ENCODE data around the gene PVALB. TPM values are rescaled to one million over a fixed set of nuclear protein-coding genes. Genes with fewer than 3 reads are reported as not detected.

Gene PVALB
- total and polyA plus RNA-seq, 2 of the 4 experiments (the other 2 are of a cell fraction), result not detected

GRCh38 chr22:36797911-36798673, 18.7 kb downstream of the PVALB start:
- H3K27ac ChIP-seq (ENCODE audit: insufficient read depth, low read length), result no peak overlapping the region
- H3K56ac ChIP-seq (ENCODE audit: extremely low read depth, insufficient read depth, low read length), result no peak overlapping the region
- H4K91ac ChIP-seq (ENCODE audit: insufficient read depth, low read depth, low read length), result no peak overlapping the region
- ATAC-seq (ENCODE audit: low read depth) (no peak), DNase-seq (no peak)
- H3K4me3 ChIP-seq (ENCODE audit: insufficient read depth, low read depth, low read length), result no peak overlapping the region
- no peak overlapping the region for H3K18ac ChIP-seq (ENCODE audit: low read depth, low read length)
- H3K23ac ChIP-seq (ENCODE audit: low read depth, low read length), result no peak overlapping the region
- dilution Hi-C loops (cut with HindIII; ENCODE audit: low sequenced_read_pairs, unreplicated experiment) (no loop called here), in situ Hi-C loops (cut with MboI; ENCODE audit: low sequenced_read_pairs) (no loop called here), intact Hi-C loops (cut with micrococcal nuclease) (no loop called here)
- no peak overlapping the region for H3K14ac ChIP-seq (replicated peaks; ENCODE audit: low read depth, low read length)
- 23% methylated on average over 4 of the region's 12 CpGs; no CpG with 5 or more reads in 1 of the 2 experiments for WGBS, 2 experiments (ENCODE audit: extremely low coverage in 2 of 2, insufficient read length in 1 of 2)
- ChIA-PET POLR2A (ENCODE audit: unreplicated experiment) (no interaction called here), CTCF (no interaction called here)
- no TSS peak for BruUV-seq (replicated peaks)
- H3K27me3 ChIP-seq (ENCODE audit: control insufficient read depth, insufficient read depth, low read length), result peaks cover 57% of the 10 kb centered on the region
- no peak overlapping the region for H2BK15ac ChIP-seq (ENCODE audit: low read depth, low read length)
- no peak overlapping the region for H3K4ac ChIP-seq (ENCODE audit: low read depth, low read length)
- no peak overlapping the region for H2AK9ac ChIP-seq (replicated peaks; ENCODE audit: low read depth, low read length, poor library complexity)
- no peak overlapping the region for H2BK120ac ChIP-seq (ENCODE audit: low read depth, low read length)
- no peaks in the 10 kb centered on the region for H3K36me3 ChIP-seq (ENCODE audit: control insufficient read depth, insufficient read depth, low read length)
- no peak overlapping the region for H2BK5ac ChIP-seq (ENCODE audit: low read depth, low read length, poor library complexity, severe bottlenecking)
- no peaks in the 10 kb centered on the region for H3K79me1 ChIP-seq (ENCODE audit: low read depth in 1 of 2, low read length in 2 of 2)
- no peaks in the 10 kb centered on the region for H3K9me3 ChIP-seq (ENCODE audit: control insufficient read depth, insufficient read depth, low read length)
- no peak overlapping the region for H2BK20ac ChIP-seq (ENCODE audit: low read depth, low read length)
- H4K8ac ChIP-seq (ENCODE audit: low read depth in 2 of 2, low read length in 2 of 2), result no peak overlapping the region
- no peaks in the 10 kb centered on the region for H4K20me1 ChIP-seq (ENCODE audit: insufficient read depth, low read length)
- no peak overlapping the region for H2AFZ ChIP-seq (replicated peaks; ENCODE audit: low read length, poor library complexity)
- H4K5ac ChIP-seq (ENCODE audit: low read depth, low read length), result no peak overlapping the region
- H3K4me2 ChIP-seq (ENCODE audit: low read depth, low read length), result no peak overlapping the region
- no peaks in the 10 kb centered on the region for H3K9me1 ChIP-seq (ENCODE audit: insufficient read depth, low read length)
- H3K4me1 ChIP-seq (ENCODE audit: control insufficient read depth, insufficient read depth, low read length), result no peaks in the 10 kb centered on the region
- no peak overlapping the region for H2AK5ac ChIP-seq (ENCODE audit: low read depth, low read length)
- TF ChIP-seq, protein P1, sequence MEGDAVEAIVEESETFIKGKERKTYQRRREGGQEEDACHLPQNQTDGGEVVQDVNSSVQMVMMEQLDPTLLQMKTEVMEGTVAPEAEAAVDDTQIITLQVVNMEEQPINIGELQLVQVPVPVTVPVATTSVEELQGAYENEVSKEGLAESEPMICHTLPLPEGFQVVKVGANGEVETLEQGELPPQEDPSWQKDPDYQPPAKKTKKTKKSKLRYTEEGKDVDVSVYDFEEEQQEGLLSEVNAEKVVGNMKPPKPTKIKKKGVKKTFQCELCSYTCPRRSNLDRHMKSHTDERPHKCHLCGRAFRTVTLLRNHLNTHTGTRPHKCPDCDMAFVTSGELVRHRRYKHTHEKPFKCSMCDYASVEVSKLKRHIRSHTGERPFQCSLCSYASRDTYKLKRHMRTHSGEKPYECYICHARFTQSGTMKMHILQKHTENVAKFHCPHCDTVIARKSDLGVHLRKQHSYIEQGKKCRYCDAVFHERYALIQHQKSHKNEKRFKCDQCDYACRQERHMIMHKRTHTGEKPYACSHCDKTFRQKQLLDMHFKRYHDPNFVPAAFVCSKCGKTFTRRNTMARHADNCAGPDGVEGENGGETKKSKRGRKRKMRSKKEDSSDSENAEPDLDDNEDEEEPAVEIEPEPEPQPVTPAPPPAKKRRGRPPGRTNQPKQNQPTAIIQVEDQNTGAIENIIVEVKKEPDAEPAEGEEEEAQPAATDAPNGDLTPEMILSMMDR (conservative IDR thresholded peaks at IDR 0.05; ENCODE audit: low read depth, low read length), result no peak
- TF ChIP-seq FOS (IDR thresholded peaks at IDR 0.05; ENCODE audit: low read depth, low read length) (no peak), RFX5 (IDR thresholded peaks at IDR 0.05; ENCODE audit: low read depth, low read length) (no peak), SMC3 (IDR thresholded peaks at IDR 0.05; ENCODE audit: low read depth, low read length) (no peak), CEBPB (IDR thresholded peaks at IDR 0.05; ENCODE audit: low read depth, low read length) (no peak), CHD1 (IDR thresholded peaks at IDR 0.05; ENCODE audit: low read depth, low read length) (no peak), NFE2L2 (IDR thresholded peaks at IDR 0.05; ENCODE audit: low read depth, low read length) (no peak), BHLHE40 (IDR thresholded peaks at IDR 0.05; ENCODE audit: low read depth, low read length) (no peak), RCOR1 (IDR thresholded peaks at IDR 0.05; ENCODE audit: insufficient replicate concordance, low read length) (no peak), MXI1 (IDR thresholded peaks at IDR 0.05; ENCODE audit: borderline replicate concordance, low read depth, low read length) (no peak), MAZ (IDR thresholded peaks at IDR 0.05; ENCODE audit: borderline replicate concordance, low read depth, low read length) (no peak), MAFK (IDR thresholded peaks at IDR 0.05; ENCODE audit: low read depth, low read length) (no peak)
- TF ChIP-seq, protein P2, sequence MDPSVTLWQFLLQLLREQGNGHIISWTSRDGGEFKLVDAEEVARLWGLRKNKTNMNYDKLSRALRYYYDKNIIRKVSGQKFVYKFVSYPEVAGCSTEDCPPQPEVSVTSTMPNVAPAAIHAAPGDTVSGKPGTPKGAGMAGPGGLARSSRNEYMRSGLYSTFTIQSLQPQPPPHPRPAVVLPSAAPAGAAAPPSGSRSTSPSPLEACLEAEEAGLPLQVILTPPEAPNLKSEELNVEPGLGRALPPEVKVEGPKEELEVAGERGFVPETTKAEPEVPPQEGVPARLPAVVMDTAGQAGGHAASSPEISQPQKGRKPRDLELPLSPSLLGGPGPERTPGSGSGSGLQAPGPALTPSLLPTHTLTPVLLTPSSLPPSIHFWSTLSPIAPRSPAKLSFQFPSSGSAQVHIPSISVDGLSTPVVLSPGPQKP (IDR thresholded peaks at IDR 0.05; ENCODE audit: borderline replicate concordance, low read depth, low read length), result no peak
- TF ChIP-seq, protein P3, sequence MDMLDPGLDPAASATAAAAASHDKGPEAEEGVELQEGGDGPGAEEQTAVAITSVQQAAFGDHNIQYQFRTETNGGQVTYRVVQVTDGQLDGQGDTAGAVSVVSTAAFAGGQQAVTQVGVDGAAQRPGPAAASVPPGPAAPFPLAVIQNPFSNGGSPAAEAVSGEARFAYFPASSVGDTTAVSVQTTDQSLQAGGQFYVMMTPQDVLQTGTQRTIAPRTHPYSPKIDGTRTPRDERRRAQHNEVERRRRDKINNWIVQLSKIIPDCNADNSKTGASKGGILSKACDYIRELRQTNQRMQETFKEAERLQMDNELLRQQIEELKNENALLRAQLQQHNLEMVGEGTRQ (IDR thresholded peaks at IDR 0.05; ENCODE audit: low read depth, low read length), result no peak
- no peak overlapping the region for H3K9ac ChIP-seq (ENCODE audit: low read depth, low read length)
